Neuronal stem cell (in vitro differentiated cells): ENCODE data around the gene POLR2I.

Source experiments
- DNase-seq: peaks from one replicate; pipeline ENCODE4 v3.0.0-alpha.2; 2013; ENCODE audit warnings: low spot score
- H2AFZ ChIP-seq: one replicate; pipeline ENCODE4 v1.6.1; 2013; ENCODE audit warnings: mild to moderate bottlenecking, low read length, inconsistent platforms
- H2AK5ac ChIP-seq: 2 replicates; pipeline ENCODE4 v1.6.1; 2013; ENCODE audit warnings: low read depth, mild to moderate bottlenecking, inconsistent platforms, low read length, moderate library complexity, mixed read lengths
- H2BK120ac ChIP-seq: 2 replicates; pipeline ENCODE4 v1.6.1; 2013; ENCODE audit warnings: low read depth, mild to moderate bottlenecking, inconsistent platforms, low read length, moderate library complexity, mixed read lengths
- H2BK12ac ChIP-seq: one replicate; pipeline ENCODE4 v1.6.1; 2013; ENCODE audit warnings: low read length, inconsistent platforms
- H2BK15ac ChIP-seq: 2 replicates; pipeline ENCODE4 v1.6.1; 2013; ENCODE audit warnings: mild to moderate bottlenecking, low read length, inconsistent platforms, mixed read lengths
- H2BK5ac ChIP-seq: one replicate; pipeline ENCODE4 v1.6.1; 2013; ENCODE audit warnings: inconsistent platforms, mild to moderate bottlenecking, low read length, moderate library complexity
- H3K14ac ChIP-seq: one replicate; pipeline ENCODE4 v1.6.1; 2013; ENCODE audit warnings: low read length, inconsistent platforms
- H3K18ac ChIP-seq: 2 replicates; pipeline ENCODE4 v1.6.1; 2013; ENCODE audit warnings: low read length, inconsistent platforms
- H3K23ac ChIP-seq: 2 replicates; pipeline ENCODE4 v1.6.1; 2013; ENCODE audit warnings: low read depth, mild to moderate bottlenecking, mixed read lengths, low read length, inconsistent platforms; ENCODE audit not compliant: poor library complexity
- H3K27ac ChIP-seq: replicated peaks from 3 replicates; pipeline ENCODE4 v1.5.1; 2013; ENCODE audit warnings: low read length, inconsistent platforms
- H3K27me3 ChIP-seq, 3 experiments: 2 replicates each; pipeline ENCODE4 v1.6.1; 2013; ENCODE audit warnings: low read length in 3 of 3, mild to moderate bottlenecking in 2 of 3, inconsistent platforms in 1 of 3, low read depth in 1 of 3, mixed read lengths in 1 of 3, moderate library complexity in 1 of 3; ENCODE audit not compliant: control insufficient read depth in 3 of 3, insufficient read depth in 3 of 3
- H3K36me3 ChIP-seq, 2 donors: replicated peaks in 1 of 2; 2 replicates each; pipeline ENCODE4 v1.6.1; 2013; ENCODE audit warnings: low read length in 2 of 2; ENCODE audit not compliant: control insufficient read depth in 2 of 2, insufficient read depth in 2 of 2
- H3K4ac ChIP-seq: 2 replicates; pipeline ENCODE4 v1.6.1; 2013; ENCODE audit warnings: inconsistent platforms, mild to moderate bottlenecking, low read length, moderate library complexity
- H3K4me1 ChIP-seq, 2 donors: 1 replicate in 1 of 2; 2 replicates in 1 of 2; pipeline ENCODE4 v1.6.1; 2013; ENCODE audit warnings: low read length in 2 of 2, low read depth in 1 of 2; ENCODE audit not compliant: control insufficient read depth in 2 of 2, insufficient read depth in 1 of 2
- H3K4me2 ChIP-seq: one replicate; pipeline ENCODE4 v1.6.1; 2013; ENCODE audit warnings: mild to moderate bottlenecking, low read length, inconsistent platforms; ENCODE audit not compliant: insufficient read depth, poor library complexity, severe bottlenecking
- H3K4me3 ChIP-seq, 2 donors: 2 replicates each; pipeline ENCODE4 v1.5.1; 2013; ENCODE audit warnings: low read length in 2 of 2, mild to moderate bottlenecking in 2 of 2, inconsistent platforms in 1 of 2, moderate library complexity in 1 of 2
- H3K79me1 ChIP-seq: one replicate; pipeline ENCODE4 v1.6.1; 2013; ENCODE audit warnings: low read depth, mild to moderate bottlenecking, inconsistent platforms, low read length, moderate library complexity
- H3K9ac ChIP-seq: one replicate; pipeline ENCODE4 v1.6.1; 2013; ENCODE audit warnings: mild to moderate bottlenecking, low read depth, low read length, inconsistent platforms; ENCODE audit not compliant: poor library complexity
- H3K9me3 ChIP-seq, 2 donors: replicated peaks in 1 of 2; 2 replicates each; pipeline versions ENCODE3 to v1.6.1; 2013; ENCODE audit warnings: low read length in 2 of 2, mild to moderate bottlenecking in 2 of 2, inconsistent platforms in 1 of 2, low read depth in 1 of 2, mixed read lengths in 1 of 2, moderate library complexity in 1 of 2; ENCODE audit not compliant: control insufficient read depth in 2 of 2, insufficient read depth in 1 of 2
- H4K8ac ChIP-seq: one replicate; pipeline ENCODE4 v1.6.1; 2013; ENCODE audit warnings: low read depth, mild to moderate bottlenecking, inconsistent platforms, low read length, moderate library complexity
- H4K91ac ChIP-seq: one replicate; pipeline ENCODE4 v1.6.1; 2013; ENCODE audit warnings: low read length, low read depth, mild to moderate bottlenecking, inconsistent platforms; ENCODE audit not compliant: poor library complexity
- WGBS, 2 donors: extraction: QIAGEN DNeasy Blood & Tissue Kit; methylation state at CpG; one replicate each; pipeline ENCODE4 v1.1.7; 2013; ENCODE audit warnings: missing lambda C conversion rate in 2 of 2, mixed read lengths in 1 of 2; ENCODE audit not compliant: insufficient read length in 2 of 2, insufficient replicate concordance in 1 of 2; ENCODE audit errors: extremely low coverage in 2 of 2; 5-methylcytosine and 5-hydroxymethylcytosine counted together

Gene POLR2I

GRCh38 chr19:36103842-36104552 is 10.7 kb downstream of the POLR2I start:
- Histone ChIP-seq H3K79me1 (peaks cover 9% of the 10 kb centered on the region), H3K27ac (no peak overlapping the region), H4K8ac (no peak overlapping the region), H3K18ac (no peak overlapping the region), H3K4me1 (peaks cover 0 to 3% of the 10 kb centered on the region in 2 donors), H3K23ac (peak overlapping the region; percentile 85), H3K4me3 (no peak overlapping the region), H3K4ac (no peak overlapping the region), H3K9me3 (no peaks in the 10 kb centered on the region), H2BK12ac (no peak overlapping the region), H2BK15ac (no peak overlapping the region), H2AFZ (no peak overlapping the region), H3K14ac (no peak overlapping the region), H3K27me3 (no peaks in the 10 kb centered on the region), H2AK5ac (no peak overlapping the region), H3K36me3 (peaks cover 63 to 81% of the 10 kb centered on the region in 2 donors), H2BK120ac (no peak overlapping the region), H3K9ac (no peak overlapping the region), H2BK5ac (no peak overlapping the region), H3K4me2 (no peak overlapping the region), H4K91ac (no peak overlapping the region)
- DNase-seq, result no peak
- WGBS, 2 donors, result no CpG with 5 or more reads among the region's 12 CpGs

GRCh38 chr19:36103040-36103626 is 11.5 kb downstream of the POLR2I start:
- no CpG with 5 or more reads among the region's 24 CpGs for WGBS, 2 donors

GRCh38 chr19:36101550-36102327 is 12.9 kb downstream of the POLR2I start:
- Histone ChIP-seq H2BK5ac (peak overlapping the region; percentile 71), H2BK120ac (no peak overlapping the region), H3K27ac (no peak overlapping the region), H2BK12ac (no peak overlapping the region), H3K14ac (no peak overlapping the region), H3K4me2 (no peak overlapping the region), H4K91ac (no peak overlapping the region), H3K9ac (no peak overlapping the region), H2BK15ac (no peak overlapping the region), H3K4ac (no peak overlapping the region), H3K18ac (no peak overlapping the region), H2AK5ac (no peak overlapping the region), H3K4me1 (peaks cover 0 to 6% of the 10 kb centered on the region in 2 donors), H3K36me3 (peaks cover 61 to 94% of the 10 kb centered on the region in 2 donors), H3K79me1 (peaks cover 9% of the 10 kb centered on the region), H3K9me3 (no peaks in the 10 kb centered on the region), H2AFZ (no peak overlapping the region), H3K4me3 (no peak overlapping the region), H4K8ac (peak overlapping the region; percentile 23), H3K23ac (no peak overlapping the region), H3K27me3 (no peaks in the 10 kb centered on the region)
- WGBS, 2 donors, result no CpG with 5 or more reads among the region's 27 CpGs
- DNase-seq, result no peak

More at GRCh38 chr19:36103040-36103626, 11.5 kb downstream of the POLR2I start:
- Histone ChIP-seq H2BK5ac (no peak overlapping the region), H4K91ac (no peak overlapping the region), H2BK15ac (no peak overlapping the region), H2BK120ac (no peak overlapping the region), H2BK12ac (no peak overlapping the region), H3K9me3 (no peaks in the 10 kb centered on the region), H2AFZ (no peak overlapping the region), H3K79me1 (peaks cover 9% of the 10 kb centered on the region), H4K8ac (no peak overlapping the region), H3K18ac (peak overlapping the region; percentile 57), H3K14ac (no peak overlapping the region), H3K4me1 (peaks cover 0 to 2% of the 10 kb centered on the region in 2 donors), H3K36me3 (peaks cover 63 to 88% of the 10 kb centered on the region in 2 donors), H2AK5ac (no peak overlapping the region), H3K27me3 (no peaks in the 10 kb centered on the region), H3K9ac (no peak overlapping the region), H3K4me2 (peak overlapping the region; percentile 2), H3K23ac (peak overlapping the region; percentile 80), H3K4me3 (peak overlapping the region in 1 of 2 donors; percentile 40), H3K4ac (no peak overlapping the region), H3K27ac (no peak overlapping the region)
- no peak for DNase-seq

GRCh38 chr19:36100476-36100875 is 14.2 kb downstream of the POLR2I start:
- Histone ChIP-seq H3K27me3 (no peaks in the 10 kb centered on the region), H3K27ac (no peak overlapping the region), H3K36me3 (peaks cover 56 to 94% of the 10 kb centered on the region in 2 donors), H2AFZ (no peak overlapping the region), H2BK5ac (no peak overlapping the region), H3K14ac (no peak overlapping the region), H3K9ac (peak overlapping the region; percentile 34), H2AK5ac (no peak overlapping the region), H2BK120ac (no peak overlapping the region), H3K79me1 (peaks cover 9% of the 10 kb centered on the region), H2BK15ac (no peak overlapping the region), H2BK12ac (no peak overlapping the region), H3K4me2 (no peak overlapping the region), H4K8ac (no peak overlapping the region), H3K23ac (no peak overlapping the region), H3K4ac (no peak overlapping the region), H4K91ac (no peak overlapping the region), H3K4me1 (peaks cover 0 to 8% of the 10 kb centered on the region in 2 donors), H3K9me3 (no peaks in the 10 kb centered on the region), H3K4me3 (no peak overlapping the region), H3K18ac (no peak overlapping the region)
- no peak for DNase-seq
- WGBS, 2 donors, result no CpG with 5 or more reads among the region's 5 CpGs
